Uterus (tissue), 4 donors: ENCODE data around the gene RNPEP. TPM values are rescaled to one million over a fixed set of nuclear protein-coding genes. Genes with fewer than 3 reads are reported as not detected.
"Not testable (repeated sequence)": the region's sequence is repeated elsewhere in the genome, so short reads cannot be mapped to it uniquely, and the experiment has no call there.

Experiments used
- DNase-seq, 2 donors: peaks; one replicate each; pipeline ENCODE4 v3.0.0-alpha.2; 2019 to 2020
- H3K27ac ChIP-seq, 2 donors: fragments of 200-600 bp; sonication (generic); 1 replicate in 1 of 2; 2 replicates in 1 of 2; pipeline ENCODE4 v1.5.1; 2016 to 2018
- H3K27me3 ChIP-seq, 2 donors: fragments of 200-600 bp; sonication (generic); one replicate each; pipeline ENCODE4 v1.5.1; 2018 to 2019; ENCODE audit warnings: control low read depth in 1 of 2
- H3K36me3 ChIP-seq, 2 donors: fragments of 200-600 bp; sonication (generic); one replicate each; pipeline ENCODE4 v1.5.1; 2019; ENCODE audit warnings: control low read depth in 1 of 2
- H3K4me1 ChIP-seq, 2 donors: fragments of 200-600 bp; sonication (generic); one replicate each; pipeline ENCODE4 v1.5.1; 2018 to 2019; ENCODE audit warnings: control low read depth in 1 of 2
- H3K4me3 ChIP-seq, 2 donors: fragments of 200-600 bp; sonication (generic); 1 replicate in 1 of 2; 2 replicates in 1 of 2; pipeline ENCODE4 v1.5.1; 2018 to 2019; ENCODE audit warnings: mild to moderate bottlenecking in 1 of 2
- H3K9me3 ChIP-seq, 2 donors: fragments of 200-600 bp; sonication (generic); one replicate each; pipeline ENCODE4 v1.5.1; 2019; ENCODE audit warnings: control low read depth in 1 of 2
- POLR2A ChIP-seq, 2 donors: fragments of 450-650 bp; IDR thresholded peaks; one replicate each; pipeline ENCODE4 v1.6.1; 2016; ENCODE audit warnings: antibody characterized with exemption in 2 of 2, mild to moderate bottlenecking in 1 of 2, moderate library complexity in 1 of 2
- intact Hi-C: fragments of 100-400 bp; cut with DNase I; formaldehyde crosslinking; loops from one replicate; pipeline ENCODE4 v1.15.1; 2023; ENCODE audit warnings: low total_unique reads
- total RNA-seq, 4 donors: library from RNA; depleted of rRNA in 3 of 4; stranded (reverse); fragments of >200 nt in 3 of 4; gene quantifications; one replicate each; pipeline versions ENCODE4 v1.1.0 to v1.2.4, GENCODE V29; 2014 to 2023
- TF ChIP-seq, protein P1 (sequence below), 4 experiments: fragments of 200-600 bp in 2 of 4; fragments of 450-650 bp in 2 of 4; sonication (generic) in 2 of 4; IDR thresholded peaks; one replicate each; pipeline ENCODE4 v1.5.1; 2016 to 2019; ENCODE audit warnings: antibody characterized with exemption in 4 of 4, mild to moderate bottlenecking in 2 of 4, moderate library complexity in 1 of 4
- donor health status: DM: yes; HTN: yes; CAD: no.

RNPEP gene
- total RNA-seq, 4 donors from 2014 or later: 17.9 to 64.8 (median 41.7) TPM

DNA sequence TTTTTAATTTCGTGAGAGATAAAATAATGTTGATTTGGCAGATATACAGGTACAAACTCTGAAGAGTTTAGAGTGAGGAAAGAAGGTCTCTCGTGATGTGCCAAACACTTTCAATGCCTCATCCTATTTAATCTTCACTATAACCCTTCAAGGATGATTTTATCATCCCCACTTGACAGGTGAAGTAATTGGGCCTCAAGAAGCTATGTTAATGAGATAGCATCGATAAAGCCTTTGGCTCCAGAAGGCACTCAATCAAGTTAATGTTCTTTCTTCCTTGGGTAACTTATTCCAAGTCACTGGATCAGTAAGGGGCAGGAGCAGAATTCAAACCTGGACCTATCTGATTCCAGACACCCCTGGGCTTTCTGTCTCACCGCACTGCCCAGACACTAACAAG lies 43.3 kb upstream of the RNPEP start:
- H3K4me1 ChIP-seq: peaks cover 11 to 12% of the 10 kb centered on the region in 2 donors
- DNase-seq: no peak
- TF ChIP-seq, protein P1, sequence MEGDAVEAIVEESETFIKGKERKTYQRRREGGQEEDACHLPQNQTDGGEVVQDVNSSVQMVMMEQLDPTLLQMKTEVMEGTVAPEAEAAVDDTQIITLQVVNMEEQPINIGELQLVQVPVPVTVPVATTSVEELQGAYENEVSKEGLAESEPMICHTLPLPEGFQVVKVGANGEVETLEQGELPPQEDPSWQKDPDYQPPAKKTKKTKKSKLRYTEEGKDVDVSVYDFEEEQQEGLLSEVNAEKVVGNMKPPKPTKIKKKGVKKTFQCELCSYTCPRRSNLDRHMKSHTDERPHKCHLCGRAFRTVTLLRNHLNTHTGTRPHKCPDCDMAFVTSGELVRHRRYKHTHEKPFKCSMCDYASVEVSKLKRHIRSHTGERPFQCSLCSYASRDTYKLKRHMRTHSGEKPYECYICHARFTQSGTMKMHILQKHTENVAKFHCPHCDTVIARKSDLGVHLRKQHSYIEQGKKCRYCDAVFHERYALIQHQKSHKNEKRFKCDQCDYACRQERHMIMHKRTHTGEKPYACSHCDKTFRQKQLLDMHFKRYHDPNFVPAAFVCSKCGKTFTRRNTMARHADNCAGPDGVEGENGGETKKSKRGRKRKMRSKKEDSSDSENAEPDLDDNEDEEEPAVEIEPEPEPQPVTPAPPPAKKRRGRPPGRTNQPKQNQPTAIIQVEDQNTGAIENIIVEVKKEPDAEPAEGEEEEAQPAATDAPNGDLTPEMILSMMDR (IDR thresholded peaks at IDR 0.05): no peak
- TF ChIP-seq POLR2A (IDR thresholded peaks at IDR 0.05): no peak
- intact Hi-C loops: no loop called here
- H3K27ac ChIP-seq: peak overlapping the region; percentile 94 to 98
- no peaks in the 10 kb centered on the region for H3K36me3 ChIP-seq
- no peaks in the 10 kb centered on the region for H3K27me3 ChIP-seq
- peak overlapping the region; percentile 60 to 63 for H3K4me3 ChIP-seq
- H3K9me3 ChIP-seq: no peaks in the 10 kb centered on the region

DNA sequence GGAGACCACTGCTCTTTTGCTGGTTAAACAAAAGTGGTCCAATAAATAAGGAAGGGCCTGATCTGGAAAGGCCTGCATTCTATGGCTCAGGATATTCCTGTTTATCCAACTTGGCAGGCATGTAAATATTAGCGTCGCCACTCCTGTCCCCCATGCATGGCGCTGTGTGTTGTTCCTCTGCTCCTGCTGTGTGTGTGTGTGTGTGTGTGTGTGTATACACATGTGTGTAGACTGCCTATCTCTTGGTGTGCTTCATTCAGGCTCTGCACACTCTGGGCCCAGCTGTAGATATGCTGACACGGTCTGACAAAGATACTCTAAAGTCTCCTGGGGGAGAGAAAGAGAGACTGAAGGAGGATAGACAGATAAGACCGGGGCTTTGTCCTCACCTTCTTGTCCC lies 42.9 kb upstream of the RNPEP start:
- peak overlapping the region; percentile 60 to 63 for H3K4me3 ChIP-seq
- no peaks in the 10 kb centered on the region for H3K9me3 ChIP-seq
- H3K4me1 ChIP-seq: peaks cover 11 to 12% of the 10 kb centered on the region in 2 donors
- H3K36me3 ChIP-seq: no peaks in the 10 kb centered on the region
- H3K27ac ChIP-seq: peak overlapping the region; percentile 94 to 98
- H3K27me3 ChIP-seq: no peaks in the 10 kb centered on the region
- TF ChIP-seq, protein P1 (IDR thresholded peaks at IDR 0.05): no peak
- no peak for TF ChIP-seq POLR2A (IDR thresholded peaks at IDR 0.05)
- intact Hi-C loops: no loop called here
- no peak for DNase-seq

DNA sequence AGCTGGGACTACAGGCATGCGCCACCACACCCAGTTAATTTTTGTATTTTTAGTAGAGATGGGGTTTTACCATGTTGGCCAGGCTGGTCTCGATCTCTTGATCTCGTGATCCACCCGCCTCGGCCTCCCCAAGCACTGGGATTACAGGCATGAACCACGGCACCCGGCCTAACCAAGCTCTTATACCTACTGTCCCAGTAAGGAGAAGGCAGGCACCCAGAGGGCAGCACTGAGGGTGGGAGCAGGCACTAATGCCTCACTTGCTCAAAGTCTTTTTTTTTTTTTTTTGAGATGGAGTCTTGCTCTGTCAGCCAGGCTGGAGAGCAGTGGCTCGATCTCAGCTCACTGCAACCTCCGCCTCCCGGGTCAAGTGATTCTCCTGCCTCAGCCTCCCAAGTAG lies 42.1 kb upstream of the RNPEP start:
- DNase-seq, H3K27me3 ChIP-seq, H3K9me3 ChIP-seq, H3K36me3 ChIP-seq, intact Hi-C loops: not testable (repeated sequence)
- Histone ChIP-seq H3K4me3 (peak overlapping the region; percentile 60 to 63), H3K4me1 (peaks cover 11 to 12% of the 10 kb centered on the region in 2 donors), H3K27ac (peak overlapping the region; percentile 94 to 98)

DNA sequence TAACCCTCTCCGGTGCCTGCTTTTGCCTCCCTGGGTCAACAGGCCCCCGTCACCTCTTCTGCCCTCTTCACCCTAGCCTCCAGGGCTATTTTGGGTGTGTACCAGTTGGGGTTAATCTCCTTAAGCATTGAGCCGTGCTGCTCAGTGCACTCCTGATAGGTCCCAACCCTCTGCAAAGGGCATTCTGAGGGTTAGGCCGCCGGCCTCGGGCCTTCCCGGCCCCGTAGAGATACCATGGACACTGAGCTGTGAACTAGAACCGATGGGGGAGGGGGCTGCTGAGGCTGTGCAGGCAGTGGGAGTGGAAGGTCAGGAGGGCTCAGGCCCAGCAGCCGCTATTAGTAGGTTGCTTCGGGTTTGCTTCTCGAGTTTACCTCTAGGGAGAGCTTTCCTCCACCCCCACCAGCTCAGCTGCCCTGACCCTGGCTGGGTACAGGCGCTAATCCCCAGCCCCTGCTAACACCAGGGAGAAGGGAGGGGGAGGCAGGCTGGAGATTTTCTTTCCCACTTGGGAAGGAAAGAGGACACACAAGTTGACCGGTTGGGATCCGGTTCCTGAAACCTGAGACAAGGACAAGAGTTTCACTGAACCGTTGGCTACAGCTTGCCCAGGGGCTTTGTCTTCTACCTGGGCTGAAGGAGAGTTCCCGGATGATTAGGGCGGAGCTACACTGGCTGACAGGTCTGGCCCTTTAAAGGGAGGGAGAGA lies 40.9 kb upstream of the RNPEP start:
- Histone ChIP-seq H3K9me3 (no peaks in the 10 kb centered on the region), H3K27ac (peak overlapping the region; percentile 94 to 98), H3K27me3 (no peaks in the 10 kb centered on the region), H3K4me3 (peak overlapping the region; percentile 60 to 63), H3K36me3 (no peaks in the 10 kb centered on the region), H3K4me1 (peaks cover 9% of the 10 kb centered on the region in 2 donors)
- TF ChIP-seq, protein P1 (IDR thresholded peaks at IDR 0.05): no peak
- peak in 1 of 2 donors; percentile 10 for TF ChIP-seq POLR2A (IDR thresholded peaks at IDR 0.05)
- intact Hi-C loops: no loop called here
- peak in 1 of 2 donors; percentile 52 for DNase-seq

DNA sequence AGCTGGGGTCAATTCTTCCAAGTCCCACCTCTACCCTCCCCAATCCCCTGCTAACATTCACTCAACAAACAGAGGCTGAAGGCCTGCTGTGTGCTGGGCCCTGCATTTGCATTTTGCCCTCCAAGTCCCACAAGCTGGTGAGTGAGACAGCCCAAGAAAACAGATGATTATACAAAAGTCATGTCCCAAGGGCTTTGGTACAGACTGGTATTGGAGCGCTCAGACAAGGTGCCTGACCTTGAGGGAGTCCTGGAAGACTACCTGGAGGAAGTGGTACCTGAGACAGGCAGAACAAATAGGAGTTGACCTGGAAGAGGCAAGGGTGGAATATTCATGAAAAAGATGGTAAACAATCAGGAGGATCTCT lies 40.3 kb upstream of the RNPEP start:
- Histone ChIP-seq H3K36me3 (no peaks in the 10 kb centered on the region), H3K4me1 (peaks cover 3% of the 10 kb centered on the region in 2 donors), H3K27ac (peak overlapping the region; percentile 94 to 98), H3K27me3 (no peaks in the 10 kb centered on the region), H3K4me3 (peak overlapping the region; percentile 60 to 63), H3K9me3 (no peaks in the 10 kb centered on the region)
- no peak for DNase-seq
- TF ChIP-seq, protein P1 (IDR thresholded peaks at IDR 0.05): no peak
- TF ChIP-seq POLR2A (IDR thresholded peaks at IDR 0.05): no peak
- intact Hi-C loops: no loop called here
